Sigmoid colon (tissue), 4 donors: ENCODE measurements around the gene ADRB1.

Source experiments
- CTCF ChIP-seq, 4 experiments: fragments of 450-650 bp in 3 of 4; fragments of 200-600 bp in 1 of 4; IDR thresholded peaks; one replicate each; pipeline ENCODE4 v1.5.1; 2016 to 2019; ENCODE audit warnings: antibody characterized with exemption in 4 of 4, mild to moderate bottlenecking in 3 of 4, moderate library complexity in 2 of 4
- EP300 ChIP-seq, 4 donors: sonication (generic); formaldehyde crosslinking; IDR thresholded peaks; one replicate each; pipeline ENCODE4 v1.6.1; 2017; ENCODE audit warnings: antibody characterized with exemption in 4 of 4
- POLR2AphosphoS5 ChIP-seq, 4 donors: sonication (generic); formaldehyde crosslinking; IDR thresholded peaks; one replicate each; pipeline ENCODE4 v1.6.1; 2017; ENCODE audit warnings: antibody characterized with exemption in 4 of 4

- TF ChIP-seq CTCF (IDR thresholded peaks at IDR 0.05) (no peak), EP300 (IDR thresholded peaks at IDR 0.05) (no peak), POLR2AphosphoS5 (IDR thresholded peaks at IDR 0.05) (no peak)
Measured at GRCh38 chr10:114057855-114058254, 14.2 kb downstream of the ADRB1 start.
